K562 (cell line): Measurements from ENCODE around the gene KRT80. TPM values are rescaled to one million over a fixed set of nuclear protein-coding genes. Genes with fewer than 3 reads are reported as not detected.

Experiments
- ARID2 ChIP-seq: fragments of 450-650 bp; IDR thresholded peaks from 2 replicates; pipeline ENCODE4 v1.6.1; 2017; ENCODE audit warnings: antibody characterized with exemption, mild to moderate bottlenecking
- CC2D1A ChIP-seq: fragments of 450-650 bp; IDR thresholded peaks from 2 replicates; pipeline ENCODE4 v1.6.1; 2017; ENCODE audit warnings: mild to moderate bottlenecking
- CEBPB ChIP-seq: fragments of 450-650 bp; IDR thresholded peaks from 2 replicates; pipeline ENCODE4 v1.6.1; 2016; ENCODE audit warnings: missing genetic modification characterization, missing compliant biosample characterization
- DEAF1 ChIP-seq: fragments of 450-650 bp; formaldehyde crosslinking; IDR thresholded peaks from 2 replicates; pipeline ENCODE4 v1.4.0; 2020; ENCODE audit warnings: mild to moderate bottlenecking, moderate library complexity
- DLX4 ChIP-seq: fragments of 250-450 bp; sonication (Bioruptor Pico); IDR thresholded peaks from 2 replicates; pipeline ENCODE4 v1.6.1; 2021; ENCODE audit warnings: mild to moderate bottlenecking
- FOXO4 ChIP-seq: fragments of 450-650 bp; formaldehyde crosslinking; IDR thresholded peaks from 2 replicates; pipeline ENCODE4 v1.4.0; 2020; ENCODE audit warnings: mild to moderate bottlenecking, moderate library complexity
- HSF4 ChIP-seq: fragments of 250-450 bp; sonication (Bioruptor Pico); IDR thresholded peaks from 2 replicates; pipeline ENCODE4 v2.1.2; 2022; ENCODE audit warnings: mild to moderate bottlenecking, moderate library complexity, borderline replicate concordance
- IFI16 ChIP-seq: fragments of 250-450 bp; sonication (Bioruptor Pico); IDR thresholded peaks from 2 replicates; pipeline ENCODE4 v2.1.2; 2022; ENCODE audit warnings: mild to moderate bottlenecking, inconsistent platforms
- KAT2B ChIP-seq: IDR thresholded peaks from one replicate; pipeline ENCODE4 v1.6.1; 2012; ENCODE audit warnings: low read depth, mild to moderate bottlenecking, control low read depth, inconsistent platforms, low read length, moderate library complexity
- KLF6 ChIP-seq: fragments of 250-450 bp; sonication (Bioruptor Pico); IDR thresholded peaks from 2 replicates; pipeline ENCODE4 v1.4.0; 2020; ENCODE audit warnings: mild to moderate bottlenecking, moderate library complexity, borderline replicate concordance
- PTRF ChIP-seq: fragments of 450-650 bp; IDR thresholded peaks from 2 replicates; pipeline ENCODE4 v1.6.1; 2016; ENCODE audit warnings: mild to moderate bottlenecking, missing genetic modification characterization, missing compliant biosample characterization
- RBM14 ChIP-seq: fragments of 200-400 bp; formaldehyde crosslinking; IDR thresholded peaks from 2 replicates; pipeline ENCODE4 v1.6.1; 2018; ENCODE audit warnings: low read depth, mild to moderate bottlenecking, low read length, moderate library complexity, borderline replicate concordance; ENCODE audit not compliant: insufficient read depth
- RBM15 ChIP-seq: fragments of 200-400 bp; formaldehyde crosslinking; IDR thresholded peaks from 2 replicates; pipeline ENCODE4 v1.6.1; 2018; ENCODE audit warnings: mild to moderate bottlenecking, low read length, moderate library complexity; ENCODE audit not compliant: insufficient read depth
- RREB1 ChIP-seq: fragments of 250-450 bp; sonication (Bioruptor Pico); IDR thresholded peaks from 2 replicates; pipeline ENCODE4 v1.4.0; 2020
- USF1 ChIP-seq: sonication (generic); formaldehyde crosslinking; IDR thresholded peaks from 2 replicates; pipeline ENCODE4 v1.9.0; 2022; ENCODE audit warnings: mild to moderate bottlenecking, missing genetic modification reagents
- ZBTB17 ChIP-seq: fragments of 450-650 bp; formaldehyde crosslinking; IDR thresholded peaks from 2 replicates; pipeline ENCODE4 v1.4.0; 2020; ENCODE audit warnings: mild to moderate bottlenecking
- ZNF232 ChIP-seq: sonication (generic); formaldehyde crosslinking; IDR thresholded peaks from 2 replicates; pipeline ENCODE4 v1.8.0; 2022; ENCODE audit warnings: mild to moderate bottlenecking, missing genetic modification reagents
- ZNF780A ChIP-seq: fragments of 250-450 bp; sonication (Bioruptor Pico); IDR thresholded peaks from 2 replicates; pipeline ENCODE4 v1.5.0; 2021; ENCODE audit warnings: mild to moderate bottlenecking
- polyA plus RNA-seq, 8 experiments: library from polyadenylated mRNA; depleted of rRNA in 4 of 8; stranded (reverse) in 5 of 8; unstranded in 3 of 8; fragments of >200 nt; fragmentation: Nextera tagmentation in 2 of 8; fragmentation: Illumina TruSeq in 1 of 8; extraction: Ambion mirVana in 2 of 8; extraction: Trizol in 1 of 8; gene quantifications; 2 replicates each; pipeline versions ENCODE4 v1.2.1 to v1.2.3, GENCODE V29; 2011 to 2014; ENCODE audit warnings: inconsistent platforms in 1 of 8, missing spikeins in 1 of 8
- total RNA-seq, 7 experiments: library from RNA; depleted of rRNA in 6 of 7; stranded (reverse); fragments of >200 nt in 6 of 7; fragmentation: Illumina TruSeq in 2 of 7; extraction: Trizol in 2 of 7; gene quantifications; 2 replicates each; pipeline versions ENCODE4 v1.2.1 to v1.2.3, GENCODE V29; 2011 to 2021; ENCODE audit warnings: low replicate concordance in 1 of 7

Gene KRT80
- total and polyA plus RNA-seq, 9 of the 15 experiments (the other 6 are each of a cell fraction or from before 2014, with no cell fraction given), result not detected

GRCh38 chr12:52156757-52157565 lies 34.9 kb downstream of the KRT80 start (continued):
- TF ChIP-seq RREB1 (CRISPR knock-in tag) (no peak), ARID2 (no peak), ZNF232 (CRISPR knock-in tag) (no peak), ZBTB17 (CRISPR knock-in tag) (no peak), PTRF (tag) (no peak), FOXO4 (CRISPR knock-in tag) (no peak), RBM15 (no peak), KLF6 (CRISPR knock-in tag) (no peak), HSF4 (CRISPR knock-in tag) (no peak), CEBPB (no peak), DEAF1 (CRISPR knock-in tag) (peak; percentile 68), ZNF780A (CRISPR knock-in tag) (no peak), DLX4 (CRISPR knock-in tag) (no peak), IFI16 (CRISPR knock-in tag) (no peak), RBM14 (no peak), KAT2B (no peak), USF1 (CRISPR knock-in tag) (no peak), CC2D1A (0 out of 2 replicates have a peak, but pooled peaks have one; percentile 18)
